ENCODE results near the gene NEO1.

Gene NEO1

GRCh38 chr15:73006523-73006922, 45.7 kb upstream of the NEO1 start:
- Histone ChIP-seq H3K9me3 (no peaks in the 10 kb centered on the region), H3K36me3 (no peaks in the 10 kb centered on the region), H3K27me3 (no peaks in the 10 kb centered on the region), H3K4me1 (no peaks in the 10 kb centered on the region), H3K4me3 (no peak overlapping the region), H3K27ac (no peak overlapping the region)
- TF ChIP-seq CTCF (IDR thresholded peaks at IDR 0.05) = no peak
- DNase-seq = no peak
- intact Hi-C loops (cut with DNase I; ENCODE audit: low total_unique reads) = no loop called here

GRCh38 chr15:73009066-73010056, 42.9 kb upstream of the NEO1 start:
- no peak for DNase-seq
- TF ChIP-seq CTCF (IDR thresholded peaks at IDR 0.05) = no peak
- Histone ChIP-seq H3K36me3 (no peaks in the 10 kb centered on the region), H3K27me3 (no peaks in the 10 kb centered on the region), H3K4me3 (no peak overlapping the region), H3K4me1 (no peaks in the 10 kb centered on the region), H3K27ac (no peak overlapping the region), H3K9me3 (no peaks in the 10 kb centered on the region)
- intact Hi-C loops (cut with DNase I; ENCODE audit: low total_unique reads) = no loop called here

GRCh38 chr15:73010154-73011152, 41.8 kb upstream of the NEO1 start:
- H3K4me3 ChIP-seq = no peak overlapping the region
- no peak for DNase-seq
- H3K9me3 ChIP-seq = no peaks in the 10 kb centered on the region
- intact Hi-C loops (cut with DNase I; ENCODE audit: low total_unique reads) = no loop called here
- no peak for TF ChIP-seq CTCF (IDR thresholded peaks at IDR 0.05)
- no peak overlapping the region for H3K27ac ChIP-seq
- H3K27me3 ChIP-seq = no peaks in the 10 kb centered on the region
- no peaks in the 10 kb centered on the region for H3K4me1 ChIP-seq
- H3K36me3 ChIP-seq = no peaks in the 10 kb centered on the region

GRCh38 chr15:73014904-73015303, 37.4 kb upstream of the NEO1 start:
- TF ChIP-seq CTCF (IDR thresholded peaks at IDR 0.05) = no peak
- Histone ChIP-seq H3K27ac (no peak overlapping the region), H3K4me3 (no peak overlapping the region), H3K9me3 (no peaks in the 10 kb centered on the region), H3K4me1 (no peaks in the 10 kb centered on the region), H3K27me3 (no peaks in the 10 kb centered on the region), H3K36me3 (no peaks in the 10 kb centered on the region)
- intact Hi-C loops (cut with DNase I; ENCODE audit: low total_unique reads) = no loop called here
- no peak for DNase-seq

GRCh38 chr15:73015493-73015892, 36.8 kb upstream of the NEO1 start:
- no peak for TF ChIP-seq CTCF (IDR thresholded peaks at IDR 0.05)
- DNase-seq = no peak
- intact Hi-C loops (cut with DNase I; ENCODE audit: low total_unique reads) = no loop called here

More at GRCh38 chr15:73015493-73015892, 36.8 kb upstream of the NEO1 start:
- Histone ChIP-seq H3K4me1 (no peaks in the 10 kb centered on the region), H3K4me3 (no peak overlapping the region), H3K27me3 (no peaks in the 10 kb centered on the region), H3K27ac (no peak overlapping the region), H3K9me3 (no peaks in the 10 kb centered on the region), H3K36me3 (no peaks in the 10 kb centered on the region)

Data from tibial artery (tissue), 4 donors.